ENCODE measurements around the gene TMEM37.
A peak's percentile ranks its signal among the peaks of the same experiment; 100 is the strongest.
"Not testable (repeated sequence)": the region's sequence is repeated elsewhere in the genome, so short reads cannot be mapped to it uniquely, and the experiment has no call there.

TMEM37 gene

GRCh38 chr2:119431155-119431975 lies at the start of gene TMEM37:
TMEM37 (plus strand) TSS chr2:119431854; CDS start chr2:119431904, 50 bp downstream.
- DNase-seq, result no peak

DNA sequence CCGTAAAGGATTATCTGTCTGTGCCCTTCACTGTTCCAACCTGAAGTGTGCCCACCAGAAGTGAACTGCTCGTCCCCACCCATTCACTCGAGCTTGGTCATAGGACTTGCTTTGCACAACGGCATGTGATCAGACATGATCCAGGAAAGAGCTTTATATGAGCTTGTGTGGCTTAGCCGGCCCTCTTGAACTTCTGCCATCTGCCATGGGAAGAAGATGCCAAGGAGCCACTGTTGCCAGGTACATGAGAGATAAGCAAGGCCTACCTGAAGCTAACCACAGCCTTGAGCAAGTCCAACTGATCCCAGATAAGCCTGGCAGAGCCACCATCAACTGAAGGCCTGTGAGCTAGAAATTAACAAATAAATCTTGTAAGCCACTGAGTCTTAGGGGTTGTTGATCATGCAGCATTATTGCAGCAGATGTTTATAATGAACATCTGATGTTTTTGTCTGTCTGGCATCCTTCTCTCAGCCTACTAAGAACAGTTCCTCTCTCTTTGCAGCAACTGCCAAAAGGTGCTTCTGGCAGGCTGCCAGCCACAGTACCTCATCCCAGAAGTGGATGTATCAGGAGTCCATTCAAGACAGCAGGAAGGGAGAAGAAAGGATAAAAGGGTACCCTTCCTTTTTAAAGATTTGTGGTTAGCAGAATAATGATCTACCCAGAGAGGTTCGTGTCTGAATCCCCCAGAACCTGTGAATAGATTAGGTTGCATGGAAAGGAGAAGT lies 48.1 kb upstream of the TMEM37 start:
- no peak for DNase-seq

DNA sequence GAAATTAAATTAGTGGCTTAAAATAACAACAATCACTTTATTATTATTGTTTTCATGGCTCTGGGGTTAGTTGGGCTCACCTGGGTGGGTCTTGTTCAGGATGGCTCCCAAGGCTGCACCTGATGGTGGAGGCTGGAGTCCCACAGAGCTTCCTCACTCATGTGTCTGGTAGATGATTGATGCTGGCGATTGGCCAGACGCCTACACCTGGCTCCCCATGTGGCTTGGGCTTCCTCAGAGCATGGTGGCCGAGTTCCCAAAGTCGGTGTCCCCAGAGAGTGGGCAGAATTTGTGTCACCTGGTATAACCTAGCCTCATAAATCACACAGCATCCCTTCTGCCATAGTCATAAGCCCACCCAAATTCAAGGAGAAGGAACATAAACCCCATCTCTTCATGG lies 46.7 kb upstream of the TMEM37 start:
- DNase-seq, result no peak

DNA sequence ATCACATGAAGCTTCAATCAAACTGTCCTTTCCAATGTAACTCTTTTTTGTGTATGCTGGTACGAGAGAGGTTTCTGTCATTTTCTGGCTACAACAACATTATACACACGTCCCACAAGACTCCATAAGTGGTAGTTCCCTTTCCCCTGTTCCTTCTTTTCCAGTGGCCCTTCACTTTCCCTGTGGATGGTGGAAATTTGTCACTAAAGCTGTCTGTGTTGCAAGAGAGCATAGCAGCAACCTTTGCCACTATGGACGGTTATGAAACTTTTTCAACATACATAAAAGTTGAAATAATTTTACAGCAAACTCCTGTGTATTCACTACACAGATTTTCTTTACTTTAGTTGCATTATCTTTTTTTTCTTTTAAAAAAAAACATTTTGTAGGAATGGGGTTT lies 46.2 kb upstream of the TMEM37 start:
- no peak for DNase-seq

DNA sequence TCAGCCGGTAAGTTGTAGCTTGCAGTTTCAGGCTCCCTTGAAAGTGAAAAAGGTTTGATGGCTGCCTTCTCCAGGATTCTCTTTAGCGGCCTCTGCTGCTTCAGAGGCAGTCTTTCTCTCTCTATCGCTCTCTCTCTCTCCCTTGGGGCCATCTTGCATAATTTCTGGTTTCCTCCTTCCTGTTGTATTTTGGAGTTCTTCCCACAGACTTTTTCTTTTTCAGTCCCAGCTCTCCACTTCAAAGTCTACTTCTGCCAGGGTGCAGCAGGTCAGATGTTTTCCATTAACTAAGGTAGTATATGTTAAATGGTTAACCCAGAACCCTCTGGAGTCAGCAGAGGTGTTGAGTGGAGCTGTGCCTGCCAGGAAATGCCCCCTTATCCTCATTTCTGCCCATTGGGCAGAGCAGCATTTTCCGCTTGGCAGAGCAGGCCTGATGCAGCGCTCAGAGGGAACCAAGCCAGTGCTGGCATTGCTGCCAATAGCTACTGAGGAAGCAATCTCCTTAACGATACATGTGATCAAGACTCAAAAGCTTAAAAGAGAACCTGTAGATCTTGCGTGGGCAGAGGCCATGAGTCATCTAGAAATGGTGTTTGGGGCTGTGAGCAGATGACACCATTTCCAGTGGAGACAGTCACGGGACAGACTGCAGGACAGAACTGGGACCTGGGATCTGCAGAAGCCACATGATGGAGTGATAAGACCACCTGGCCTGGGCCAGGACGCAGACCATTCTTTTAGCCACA lies 44.1 kb upstream of the TMEM37 start:
- peak; percentile 69 for DNase-seq

GRCh38 chr2:119389615-119390306 lies 41.9 kb upstream of the TMEM37 start:
- DNase-seq, result no peak

DNA sequence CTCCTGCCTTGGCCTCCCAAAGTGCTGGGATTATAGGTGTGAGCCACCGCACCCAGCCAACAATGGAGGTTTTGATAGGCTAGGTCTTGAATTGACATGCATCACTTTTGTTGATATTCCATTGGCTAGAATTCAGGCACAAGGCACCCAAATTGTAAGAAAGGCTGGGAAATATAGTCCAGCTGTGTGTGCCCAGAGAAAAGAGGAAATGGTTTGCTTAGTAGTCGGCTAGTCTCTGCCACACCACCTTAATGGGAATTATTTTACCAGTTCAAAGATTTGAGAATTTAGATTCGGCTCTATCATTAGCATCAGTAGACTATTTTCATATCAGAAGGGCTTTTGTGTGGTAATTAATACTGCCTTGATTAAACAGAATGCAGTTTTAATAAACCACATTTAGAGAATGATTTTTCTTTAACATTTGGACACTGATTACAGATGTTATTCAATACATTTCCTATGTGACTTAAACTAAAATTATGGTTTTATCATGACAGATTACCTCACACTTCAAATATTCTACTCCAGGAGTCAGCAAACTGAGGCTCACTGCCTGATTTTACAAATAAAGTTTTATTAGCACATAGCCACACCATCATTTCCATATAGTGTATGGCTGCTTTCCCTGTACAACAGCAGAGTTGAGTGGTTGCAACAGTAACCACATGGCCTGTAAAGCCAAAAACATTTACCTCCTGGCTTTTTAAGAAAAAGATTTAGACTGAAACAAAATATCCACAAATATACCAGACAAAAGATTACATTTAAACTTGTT lies 37.5 kb upstream of the TMEM37 start:
- DNase-seq, result no peak

DNA sequence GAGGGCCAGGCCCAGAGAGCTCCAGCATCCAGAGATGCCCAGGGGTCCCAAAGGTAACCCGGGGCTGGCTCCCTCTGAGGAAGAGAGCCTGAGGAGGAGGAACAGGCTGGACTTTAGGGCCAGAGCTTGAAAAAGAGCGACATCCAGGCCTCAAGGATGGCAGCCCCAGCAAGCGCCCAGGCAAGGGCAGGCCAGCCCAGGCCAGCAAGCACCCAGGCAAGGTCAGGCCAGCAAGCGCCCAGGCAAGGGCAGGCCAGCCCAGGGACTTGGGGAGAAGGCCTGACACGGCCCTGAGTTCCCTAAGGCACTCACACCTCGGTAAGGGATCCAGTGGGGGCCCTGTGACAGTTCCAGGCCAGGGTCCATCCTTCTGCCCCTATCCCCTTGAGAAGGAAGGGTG lies 34.5 kb upstream of the TMEM37 start:
- no peak for DNase-seq

DNA sequence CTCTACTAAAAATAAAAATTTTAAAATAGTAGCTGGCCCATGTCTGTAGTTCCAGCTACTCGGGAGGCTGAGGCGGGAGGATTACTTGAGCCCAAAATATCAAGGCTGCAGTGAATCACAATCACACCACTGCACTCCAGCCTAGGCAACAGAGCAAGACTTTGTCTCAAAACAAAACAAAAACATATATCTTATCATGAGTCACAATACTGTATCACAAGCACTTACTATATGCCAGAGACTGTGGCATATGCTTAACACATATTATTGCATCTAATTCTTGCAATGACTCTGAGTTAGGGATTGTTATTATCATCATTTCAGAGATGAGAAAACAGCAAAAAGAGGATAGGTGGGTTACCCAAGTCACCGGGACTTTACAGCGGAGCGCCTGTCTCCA lies 29.5 kb upstream of the TMEM37 start:
- no peak for DNase-seq

- no peak for DNase-seq
These were observed 28.8 kb upstream of the TMEM37 start for GRCh38 chr2:119402645-119403560.

DNA sequence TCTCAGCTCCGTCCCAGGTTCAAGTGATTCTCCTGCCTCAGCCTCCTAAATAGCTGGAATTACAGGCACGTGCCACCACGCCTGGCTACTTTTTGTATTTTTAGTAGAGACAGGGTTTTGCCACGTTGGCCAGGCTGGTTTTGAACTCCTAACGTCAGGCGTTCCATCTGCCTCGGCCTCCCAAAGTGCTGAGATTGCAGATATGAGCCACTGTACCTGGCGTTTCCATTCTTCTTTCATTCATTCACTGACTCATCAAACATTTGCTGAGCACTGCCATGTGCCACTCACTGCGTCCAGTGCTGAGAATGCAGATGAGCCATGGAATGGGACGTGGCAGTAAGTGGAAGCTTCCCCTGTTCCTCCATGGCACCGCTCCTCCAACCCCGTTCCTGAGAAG lies 28.0 kb upstream of the TMEM37 start:
- not testable (repeated sequence) for DNase-seq

GRCh38 chr2:119405151-119405550 lies 26.5 kb upstream of the TMEM37 start:
- no peak for DNase-seq

DNA sequence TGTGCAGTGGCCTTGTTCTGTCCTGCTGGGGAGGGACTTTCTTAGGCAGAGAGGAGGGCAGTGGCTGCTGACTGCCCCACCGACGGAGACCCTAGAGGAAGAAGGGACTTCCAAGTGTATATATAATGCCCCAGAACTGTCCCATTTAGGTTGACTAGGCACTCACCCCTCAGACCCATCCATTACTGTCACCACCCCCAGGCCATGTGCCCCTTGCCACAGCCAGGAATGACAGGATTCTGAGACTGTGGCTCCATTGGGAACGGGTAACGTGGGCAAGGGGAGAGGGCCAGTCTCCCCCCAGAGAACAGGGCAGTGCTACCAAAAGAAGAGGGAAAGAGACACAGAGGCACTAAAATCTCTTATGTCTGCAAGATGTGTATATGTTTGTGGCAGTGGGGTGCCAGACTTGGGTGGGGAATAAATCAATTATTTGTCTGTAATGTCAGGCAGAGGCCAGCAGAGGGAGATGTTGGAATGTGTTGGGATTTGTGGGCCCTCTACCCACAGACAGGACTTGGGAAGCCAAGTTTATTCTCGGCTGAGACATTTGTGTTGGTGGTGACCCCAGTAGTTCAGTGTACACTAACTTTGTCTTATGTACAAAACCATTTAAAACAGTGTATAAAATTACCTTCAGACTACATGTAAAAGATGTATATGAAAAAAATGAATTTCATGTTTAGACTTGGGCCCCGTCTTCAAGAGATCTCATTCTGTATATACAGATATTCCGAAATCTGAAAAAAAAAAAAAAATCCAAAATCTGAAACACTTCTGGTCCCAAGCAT lies 24.0 kb upstream of the TMEM37 start:
- DNase-seq, result no peak

DNA sequence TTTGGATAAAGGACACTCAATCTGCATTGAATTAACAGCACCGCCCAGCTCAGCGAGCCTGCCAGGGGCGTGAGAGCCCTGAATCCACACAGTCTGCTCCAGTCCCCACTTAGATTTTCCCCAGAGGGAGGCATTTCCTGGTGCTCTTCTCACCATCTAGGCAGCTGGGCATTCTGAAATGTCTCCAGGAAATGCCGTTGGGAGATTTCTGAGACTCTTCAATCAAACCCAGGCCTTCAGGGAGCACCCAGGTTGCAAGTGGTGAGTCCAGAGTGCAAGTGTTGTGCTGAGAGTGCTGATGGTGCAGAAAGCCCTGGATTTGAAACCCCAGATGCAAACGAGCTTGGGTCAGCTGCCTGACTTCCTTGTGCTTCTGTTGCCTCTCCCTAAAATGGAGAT lies 23.4 kb upstream of the TMEM37 start:
- DNase-seq, result no peak

GRCh38 chr2:119409506-119409905 lies 22.1 kb upstream of the TMEM37 start:
- DNase-seq, result no peak

DNA sequence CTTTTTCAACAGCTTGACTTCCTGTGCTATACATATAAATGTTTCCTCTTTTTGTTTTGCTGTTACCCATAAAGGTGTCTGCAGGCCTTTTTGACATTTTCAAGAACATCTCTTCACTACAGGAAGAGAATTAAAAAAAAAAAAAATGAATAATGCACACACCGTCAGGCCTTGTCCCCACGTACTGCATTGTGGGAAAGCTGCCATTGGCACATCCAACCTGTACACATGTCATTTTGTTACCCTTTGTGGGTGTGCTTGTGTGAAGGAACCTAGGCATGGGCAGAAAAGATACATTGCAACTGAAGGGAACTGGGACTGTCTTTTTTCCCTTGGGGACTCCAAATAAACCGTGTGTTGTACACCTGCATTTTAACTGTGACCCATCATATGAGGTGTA lies 16.8 kb upstream of the TMEM37 start:
- DNase-seq, result no peak

GRCh38 chr2:119415630-119416029 lies 16.0 kb upstream of the TMEM37 start:
- no peak for DNase-seq

- DNase-seq, result no peak
These were observed 15.2 kb upstream of the TMEM37 start for GRCh38 chr2:119416299-119416923.

- no peak for DNase-seq
These were observed 13.7 kb upstream of the TMEM37 start for GRCh38 chr2:119417908-119418307.

- no peak for DNase-seq
These were observed 12.6 kb upstream of the TMEM37 start for GRCh38 chr2:119419065-119419464.
